ENCODE data around the gene EIF4G3.

EIF4G3 gene

GRCh38 chr1:21176586-21177555 is at the start of gene EIF4G3:
TSS of gene EIF4G3 (minus strand) at chr1:21176897. CDS start at chr1:21002742, 174,155 bp downstream.
- H3K27ac ChIP-seq = peak within 1 kb of the TSS; percentile 85
- TF ChIP-seq, protein P1, sequence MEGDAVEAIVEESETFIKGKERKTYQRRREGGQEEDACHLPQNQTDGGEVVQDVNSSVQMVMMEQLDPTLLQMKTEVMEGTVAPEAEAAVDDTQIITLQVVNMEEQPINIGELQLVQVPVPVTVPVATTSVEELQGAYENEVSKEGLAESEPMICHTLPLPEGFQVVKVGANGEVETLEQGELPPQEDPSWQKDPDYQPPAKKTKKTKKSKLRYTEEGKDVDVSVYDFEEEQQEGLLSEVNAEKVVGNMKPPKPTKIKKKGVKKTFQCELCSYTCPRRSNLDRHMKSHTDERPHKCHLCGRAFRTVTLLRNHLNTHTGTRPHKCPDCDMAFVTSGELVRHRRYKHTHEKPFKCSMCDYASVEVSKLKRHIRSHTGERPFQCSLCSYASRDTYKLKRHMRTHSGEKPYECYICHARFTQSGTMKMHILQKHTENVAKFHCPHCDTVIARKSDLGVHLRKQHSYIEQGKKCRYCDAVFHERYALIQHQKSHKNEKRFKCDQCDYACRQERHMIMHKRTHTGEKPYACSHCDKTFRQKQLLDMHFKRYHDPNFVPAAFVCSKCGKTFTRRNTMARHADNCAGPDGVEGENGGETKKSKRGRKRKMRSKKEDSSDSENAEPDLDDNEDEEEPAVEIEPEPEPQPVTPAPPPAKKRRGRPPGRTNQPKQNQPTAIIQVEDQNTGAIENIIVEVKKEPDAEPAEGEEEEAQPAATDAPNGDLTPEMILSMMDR (conservative IDR thresholded peaks at IDR 0.05) = no peak
- no peak for TF ChIP-seq ZFX (IDR thresholded peaks at IDR 0.05)

DNA sequence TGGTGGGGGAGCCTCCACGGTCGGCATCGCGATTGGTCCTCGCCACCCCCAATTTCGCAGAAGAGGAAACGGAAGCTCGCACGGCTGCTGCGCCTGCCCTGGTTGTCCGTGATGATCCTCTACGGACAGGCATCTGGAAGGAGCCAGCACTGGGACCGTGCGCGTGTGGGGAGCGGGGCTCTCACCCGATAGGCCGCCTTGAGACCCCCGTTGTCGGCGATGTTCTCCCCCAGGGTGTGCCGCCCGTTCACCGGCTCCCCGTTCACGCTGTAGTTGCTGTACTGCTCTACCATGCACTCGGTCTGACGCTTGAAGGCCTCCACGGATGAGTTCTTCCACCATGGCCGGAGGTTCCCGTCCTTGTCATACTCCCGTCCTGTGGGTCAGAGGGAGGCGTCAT is 48.4 kb upstream of the EIF4G3 start:
- H3K27ac ChIP-seq = no peak overlapping the region
- TF ChIP-seq ZFX (IDR thresholded peaks at IDR 0.05) = no peak
- TF ChIP-seq, protein P1 (conservative IDR thresholded peaks at IDR 0.05) = no peak

DNA sequence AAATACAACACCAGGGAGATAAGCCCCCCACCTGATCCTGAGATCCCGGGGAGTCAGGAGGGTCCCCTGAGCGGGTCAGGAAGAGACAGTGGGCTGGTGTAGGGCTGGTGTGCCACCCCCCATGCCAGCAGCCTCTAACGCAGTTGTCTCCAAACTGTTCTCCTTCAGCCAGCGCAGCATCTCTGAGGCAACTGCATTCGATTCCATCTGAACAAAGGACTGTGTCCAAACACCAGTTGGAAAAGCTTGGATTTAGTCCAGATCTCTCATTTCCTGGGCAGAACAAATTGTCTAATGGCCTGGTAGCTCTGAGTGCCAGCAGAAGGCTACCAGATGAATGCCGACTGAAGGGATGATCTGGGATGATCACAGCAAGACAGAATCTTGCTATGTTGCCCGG is 44.1 kb upstream of the EIF4G3 start:
- no peak overlapping the region for H3K27ac ChIP-seq
- TF ChIP-seq ZFX (IDR thresholded peaks at IDR 0.05) = no peak
- TF ChIP-seq, protein P1 (conservative IDR thresholded peaks at IDR 0.05) = no peak

GRCh38 chr1:21219674-21220073 is 43.0 kb upstream of the EIF4G3 start:
- TF ChIP-seq ZFX (IDR thresholded peaks at IDR 0.05) = no peak
- TF ChIP-seq, protein P1 (conservative IDR thresholded peaks at IDR 0.05) = no peak
- no peak overlapping the region for H3K27ac ChIP-seq

- no peak for TF ChIP-seq ZFX (IDR thresholded peaks at IDR 0.05)
- TF ChIP-seq, protein P1 (conservative IDR thresholded peaks at IDR 0.05) = no peak
- H3K27ac ChIP-seq = no peak overlapping the region
These were observed 41.3 kb upstream of the EIF4G3 start for GRCh38 chr1:21217812-21218596.

DNA sequence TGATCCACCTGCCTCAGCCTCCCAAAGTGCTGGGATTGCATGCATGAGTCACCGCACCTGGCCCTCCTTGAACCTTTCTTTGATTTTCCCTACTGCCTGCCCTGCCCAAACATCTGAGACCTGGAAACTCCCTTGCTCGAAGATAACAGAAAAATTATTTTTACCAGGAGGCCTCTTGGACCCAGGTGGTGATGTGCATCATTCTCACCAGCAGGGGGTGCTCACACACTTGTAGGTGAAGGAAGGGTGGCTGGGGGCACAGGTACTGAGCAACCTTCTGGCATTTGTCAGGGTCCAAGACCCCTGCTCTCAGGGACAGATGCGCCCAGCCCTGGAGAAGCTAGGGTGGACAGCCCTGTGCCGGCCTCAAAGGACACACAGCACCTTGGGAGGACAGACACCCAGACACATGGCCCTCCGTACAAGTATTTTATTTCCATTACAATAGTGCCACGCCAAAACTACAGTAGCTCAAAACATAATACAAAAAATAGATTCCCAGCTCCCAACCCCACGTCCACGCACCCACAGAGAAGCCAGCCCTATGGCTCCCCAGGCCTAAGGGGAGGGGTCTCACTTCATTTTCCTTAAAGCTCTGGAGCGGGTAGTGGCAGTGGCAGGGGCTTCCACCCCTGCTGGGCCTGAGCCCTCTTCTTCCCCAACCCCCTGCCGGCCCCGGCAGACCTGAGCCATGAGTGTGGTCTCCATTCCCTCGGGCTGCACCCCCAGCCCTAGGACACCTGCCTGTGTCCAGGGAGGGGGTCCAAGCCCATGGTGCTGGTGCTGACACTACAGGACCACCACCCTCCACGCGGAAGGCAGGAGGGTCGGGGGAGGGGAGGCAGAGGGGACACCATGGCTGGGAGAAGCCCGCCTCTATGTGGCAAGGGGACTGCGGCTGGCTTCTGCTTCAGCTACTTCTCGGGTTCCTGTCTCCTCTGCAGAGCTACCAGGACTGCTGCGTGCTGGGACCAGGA is 40.4 kb upstream of the EIF4G3 start:
- TF ChIP-seq ZFX (IDR thresholded peaks at IDR 0.05) = no peak
- TF ChIP-seq, protein P1 (conservative IDR thresholded peaks at IDR 0.05) = peak; percentile 76
- no peak overlapping the region for H3K27ac ChIP-seq

All from C4-2B (cell line).